HEK293 (cell line): ENCODE measurements around the gene DAZAP1.

ENCODE experiments used
- GLI2 ChIP-seq: fragments of 450-650 bp; formaldehyde crosslinking; IDR thresholded peaks from 2 replicates; pipeline ENCODE4; 2017; ENCODE audit warnings: missing biosample characterization, missing genetic modification characterization, low read depth, borderline replicate concordance
- MYNN ChIP-seq: fragments of 450-650 bp; formaldehyde crosslinking; IDR thresholded peaks from 2 replicates; pipeline ENCODE4 v1.5.1; 2016; ENCODE audit warnings: missing biosample characterization, missing genetic modification characterization, borderline replicate concordance
- TCF7L2 ChIP-seq: IDR thresholded peaks from 2 replicates; pipeline ENCODE4 v1.6.1; 2011; ENCODE audit warnings: low read depth, mild to moderate bottlenecking, inconsistent platforms, low read length, moderate library complexity, borderline replicate concordance
- ZNF121 ChIP-seq: fragments of 450-650 bp; formaldehyde crosslinking; IDR thresholded peaks from 2 replicates; pipeline ENCODE4 v1.5.1; 2016; ENCODE audit warnings: missing biosample characterization, missing genetic modification characterization
- ZNF175 ChIP-seq: fragments of 450-650 bp; formaldehyde crosslinking; IDR thresholded peaks from 2 replicates; pipeline ENCODE4 v1.5.1; 2016; ENCODE audit warnings: missing biosample characterization, missing genetic modification characterization
- ZNF658 ChIP-seq: fragments of 450-650 bp; formaldehyde crosslinking; IDR thresholded peaks from 2 replicates; pipeline ENCODE4; 2016; ENCODE audit warnings: missing biosample characterization, missing genetic modification characterization
- TF ChIP-seq, protein P1 (sequence below): fragments of 450-650 bp; formaldehyde crosslinking; IDR thresholded peaks from 2 replicates; pipeline ENCODE4 v1.5.1; 2016; ENCODE audit warnings: missing biosample characterization, missing genetic modification characterization
- TF ChIP-seq, protein P2 (sequence below): fragments of 450-650 bp; formaldehyde crosslinking; IDR thresholded peaks from 2 replicates; pipeline ENCODE4 v1.5.1; 2016; ENCODE audit warnings: missing biosample characterization, missing genetic modification characterization
- TF ChIP-seq, protein P3 (sequence below): fragments of 450-650 bp; formaldehyde crosslinking; IDR thresholded peaks from 2 replicates; pipeline ENCODE4 v1.5.1; 2016; ENCODE audit warnings: missing biosample characterization, missing genetic modification characterization

DNA sequence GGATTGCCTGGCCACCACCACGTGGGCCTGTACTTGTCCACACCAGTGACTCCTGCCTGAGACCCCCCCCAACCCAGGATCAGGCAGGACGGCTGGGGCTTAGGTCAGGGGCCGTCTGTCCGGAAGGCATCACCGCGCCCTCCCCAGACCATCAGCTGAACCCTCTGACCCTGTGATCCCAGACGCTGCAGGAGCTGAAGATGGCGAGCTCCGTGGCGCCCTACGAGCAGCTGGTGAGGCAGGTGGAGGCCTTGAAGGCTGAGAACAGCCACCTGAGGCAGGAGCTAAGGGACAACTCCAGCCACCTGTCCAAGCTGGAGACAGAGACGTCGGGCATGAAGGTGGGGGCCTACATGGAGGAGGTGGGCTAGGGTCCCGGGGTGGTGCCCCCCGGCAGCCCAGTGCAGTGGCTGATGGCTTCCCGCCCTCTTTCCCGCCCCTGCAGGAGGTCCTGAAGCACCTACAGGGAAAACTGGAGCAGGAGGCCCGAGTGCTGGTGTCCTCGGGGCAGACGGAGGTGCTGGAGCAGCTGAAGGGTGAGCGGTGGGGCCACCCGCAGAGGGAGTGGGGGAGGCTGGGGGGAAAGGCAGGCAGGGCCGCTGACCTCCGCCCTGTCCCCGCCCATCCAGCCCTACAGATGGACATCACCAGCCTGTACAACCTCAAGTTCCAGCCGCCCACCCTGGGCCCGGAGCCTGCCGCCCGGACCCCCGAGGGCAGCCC is 45.6 kb downstream of the DAZAP1 start:
- TF ChIP-seq, protein P1, sequence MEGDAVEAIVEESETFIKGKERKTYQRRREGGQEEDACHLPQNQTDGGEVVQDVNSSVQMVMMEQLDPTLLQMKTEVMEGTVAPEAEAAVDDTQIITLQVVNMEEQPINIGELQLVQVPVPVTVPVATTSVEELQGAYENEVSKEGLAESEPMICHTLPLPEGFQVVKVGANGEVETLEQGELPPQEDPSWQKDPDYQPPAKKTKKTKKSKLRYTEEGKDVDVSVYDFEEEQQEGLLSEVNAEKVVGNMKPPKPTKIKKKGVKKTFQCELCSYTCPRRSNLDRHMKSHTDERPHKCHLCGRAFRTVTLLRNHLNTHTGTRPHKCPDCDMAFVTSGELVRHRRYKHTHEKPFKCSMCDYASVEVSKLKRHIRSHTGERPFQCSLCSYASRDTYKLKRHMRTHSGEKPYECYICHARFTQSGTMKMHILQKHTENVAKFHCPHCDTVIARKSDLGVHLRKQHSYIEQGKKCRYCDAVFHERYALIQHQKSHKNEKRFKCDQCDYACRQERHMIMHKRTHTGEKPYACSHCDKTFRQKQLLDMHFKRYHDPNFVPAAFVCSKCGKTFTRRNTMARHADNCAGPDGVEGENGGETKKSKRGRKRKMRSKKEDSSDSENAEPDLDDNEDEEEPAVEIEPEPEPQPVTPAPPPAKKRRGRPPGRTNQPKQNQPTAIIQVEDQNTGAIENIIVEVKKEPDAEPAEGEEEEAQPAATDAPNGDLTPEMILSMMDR: no peak
- TF ChIP-seq ZNF658: no peak
- no peak for TF ChIP-seq MYNN (tag by site-specific recombination)
- TF ChIP-seq ZNF175 (tag by site-specific recombination): no peak
- no peak for TF ChIP-seq TCF7L2
- no peak for TF ChIP-seq ZNF121 (tag by site-specific recombination)
- TF ChIP-seq, protein P2, sequence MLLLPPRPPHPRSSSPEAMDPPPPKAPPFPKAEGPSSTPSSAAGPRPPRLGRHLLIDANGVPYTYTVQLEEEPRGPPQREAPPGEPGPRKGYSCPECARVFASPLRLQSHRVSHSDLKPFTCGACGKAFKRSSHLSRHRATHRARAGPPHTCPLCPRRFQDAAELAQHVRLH (tag by site-specific recombination): no peak
- TF ChIP-seq, protein P3, sequence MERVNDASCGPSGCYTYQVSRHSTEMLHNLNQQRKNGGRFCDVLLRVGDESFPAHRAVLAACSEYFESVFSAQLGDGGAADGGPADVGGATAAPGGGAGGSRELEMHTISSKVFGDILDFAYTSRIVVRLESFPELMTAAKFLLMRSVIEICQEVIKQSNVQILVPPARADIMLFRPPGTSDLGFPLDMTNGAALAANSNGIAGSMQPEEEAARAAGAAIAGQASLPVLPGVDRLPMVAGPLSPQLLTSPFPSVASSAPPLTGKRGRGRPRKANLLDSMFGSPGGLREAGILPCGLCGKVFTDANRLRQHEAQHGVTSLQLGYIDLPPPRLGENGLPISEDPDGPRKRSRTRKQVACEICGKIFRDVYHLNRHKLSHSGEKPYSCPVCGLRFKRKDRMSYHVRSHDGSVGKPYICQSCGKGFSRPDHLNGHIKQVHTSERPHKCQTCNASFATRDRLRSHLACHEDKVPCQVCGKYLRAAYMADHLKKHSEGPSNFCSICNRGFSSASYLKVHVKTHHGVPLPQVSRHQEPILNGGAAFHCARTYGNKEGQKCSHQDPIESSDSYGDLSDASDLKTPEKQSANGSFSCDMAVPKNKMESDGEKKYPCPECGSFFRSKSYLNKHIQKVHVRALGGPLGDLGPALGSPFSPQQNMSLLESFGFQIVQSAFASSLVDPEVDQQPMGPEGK (tag by site-specific recombination): no peak
- no peak for TF ChIP-seq GLI2 (tag by site-specific recombination)
